ENCODE measurements around the gene PSMB2. TPM values are rescaled to one million over a fixed set of nuclear protein-coding genes. Genes with fewer than 3 reads are reported as not detected.
"Not testable (repeated sequence)": the region's sequence is repeated elsewhere in the genome, so short reads cannot be mapped to it uniquely, and the experiment has no call there.

Gene PSMB2
- total RNA-seq, 1 experiment from 2014 or later = 47.5 TPM

DNA sequence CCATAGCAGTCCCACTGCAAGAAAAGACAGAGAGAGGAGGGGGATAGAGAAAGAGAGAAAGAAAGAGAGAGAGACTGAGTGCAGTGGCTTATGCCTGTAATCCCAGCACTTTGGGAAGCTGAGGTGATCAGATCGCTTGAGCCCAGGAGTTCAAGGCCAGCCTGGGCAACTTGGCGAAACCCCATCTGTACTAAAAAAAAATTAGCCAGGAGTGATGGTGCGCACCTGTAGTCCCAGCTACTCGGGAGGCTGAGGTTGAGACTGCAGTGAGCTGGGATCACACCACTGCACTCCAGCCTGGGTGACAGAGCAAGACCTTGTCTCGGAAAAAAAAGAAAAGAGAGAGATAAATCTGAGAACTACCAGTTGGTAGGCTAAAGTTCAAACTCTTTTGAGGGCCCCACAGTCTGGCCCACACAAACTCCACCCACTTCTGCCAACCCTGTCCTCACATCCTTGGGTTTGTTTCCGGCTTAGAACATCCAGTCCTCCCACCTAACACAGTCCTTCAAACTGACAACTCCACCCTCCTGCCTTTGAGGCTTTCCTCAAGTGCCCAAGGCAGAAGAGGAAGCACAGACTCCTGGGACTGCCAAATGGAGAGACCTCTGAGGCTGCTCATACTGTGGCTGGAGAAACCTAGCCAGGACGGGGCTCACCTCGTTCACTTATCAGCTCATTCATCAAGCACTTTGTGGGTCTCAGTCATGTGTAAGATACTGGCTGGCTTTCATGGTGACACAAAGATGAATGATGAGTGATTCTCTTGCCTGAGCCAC is 48.1 kb downstream of the PSMB2 start:
- DNase-seq (ENCODE audit: low read depth) = no peak

DNA sequence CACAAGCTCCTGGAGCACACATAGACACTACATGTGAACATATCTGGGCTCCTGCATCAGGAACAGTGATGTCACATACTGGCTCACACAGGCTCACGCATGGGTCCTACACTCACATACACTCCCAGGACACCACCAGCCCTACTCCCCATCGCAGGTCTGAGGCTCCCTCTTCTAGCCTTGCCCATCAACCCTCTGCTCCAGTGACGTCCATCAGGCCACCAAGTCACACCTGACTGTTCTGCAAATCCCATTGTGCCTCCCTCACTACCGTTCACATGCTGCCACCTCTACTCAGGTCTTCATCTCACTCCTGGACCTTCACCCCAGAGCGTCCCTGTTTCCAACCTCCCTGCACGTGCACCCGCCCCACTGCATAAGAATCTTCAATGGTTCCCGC is 50.1 kb downstream of the PSMB2 start:
- no peak for DNase-seq (ENCODE audit: low read depth)

DNA sequence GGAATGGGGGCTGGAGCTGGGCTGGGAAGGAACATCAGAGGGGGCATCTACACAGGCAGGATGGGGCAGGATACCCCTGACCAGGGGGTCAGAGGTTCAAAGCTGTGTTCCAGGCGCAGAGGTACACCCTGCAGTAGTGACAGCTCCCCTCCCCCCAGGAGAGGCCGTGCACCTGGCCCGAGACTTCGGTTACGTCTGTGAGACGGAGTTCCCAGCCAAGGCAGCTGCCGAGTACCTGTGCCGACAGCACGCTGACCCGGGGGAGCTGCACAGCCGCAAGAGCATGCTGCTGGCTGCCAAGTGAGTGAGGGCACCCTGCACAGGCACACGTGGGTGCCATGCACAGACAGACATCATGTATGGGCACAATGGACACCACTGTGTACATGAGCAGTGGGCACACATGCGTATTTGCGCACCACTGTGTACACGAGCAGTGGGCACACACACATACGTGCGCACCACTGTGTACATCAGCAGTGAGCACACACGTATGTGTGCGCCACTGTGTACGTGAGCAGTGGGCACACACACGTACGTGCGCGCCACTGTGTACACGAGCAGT is 50.8 kb downstream of the PSMB2 start:
- DNase-seq (ENCODE audit: low read depth) = no peak

DNA sequence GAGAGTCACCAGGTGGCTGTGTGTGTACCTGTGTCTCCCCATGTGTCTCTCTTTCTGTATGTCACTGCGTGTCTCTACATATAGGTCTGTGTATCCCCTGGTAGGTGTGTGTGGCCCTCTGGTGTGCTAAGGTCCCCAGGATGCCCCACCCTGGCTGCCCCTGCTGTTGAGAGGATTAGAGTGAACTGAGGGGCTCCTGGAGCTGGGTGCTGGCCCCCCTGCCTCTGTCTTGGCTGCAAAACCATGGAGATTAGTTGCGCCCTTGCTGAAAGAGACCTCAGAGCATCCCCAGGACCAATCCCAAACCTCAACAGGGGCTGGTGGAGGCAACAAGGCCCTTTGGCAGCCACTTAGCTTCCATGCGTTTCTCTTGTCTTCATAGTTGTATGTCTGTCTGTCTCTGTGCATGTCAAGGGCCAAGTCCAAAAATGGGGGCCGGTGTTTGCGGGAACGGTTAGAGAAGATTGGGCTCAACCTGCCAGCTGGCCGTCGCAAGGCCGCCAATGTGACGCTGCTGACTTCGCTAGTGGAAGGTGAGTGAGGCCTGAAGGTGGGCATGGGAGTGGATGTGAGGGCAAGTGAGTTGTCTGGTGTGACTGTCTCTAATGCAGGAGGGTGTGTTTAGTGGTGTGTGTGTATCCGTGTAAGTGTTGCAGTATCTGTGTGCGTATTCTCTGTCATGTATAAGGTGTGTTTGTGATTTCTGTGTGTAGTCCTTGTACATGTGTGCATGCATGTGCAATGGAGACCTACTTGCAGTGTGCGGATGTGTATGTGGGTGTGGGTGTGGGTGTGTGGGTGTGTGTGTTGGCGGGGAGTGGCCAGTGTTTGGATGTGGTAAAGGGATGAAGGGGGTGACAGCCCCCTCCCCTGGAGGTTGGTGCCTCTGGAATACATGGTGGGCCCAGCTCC is 51.6 kb downstream of the PSMB2 start:
- no peak for DNase-seq (ENCODE audit: low read depth)

DNA sequence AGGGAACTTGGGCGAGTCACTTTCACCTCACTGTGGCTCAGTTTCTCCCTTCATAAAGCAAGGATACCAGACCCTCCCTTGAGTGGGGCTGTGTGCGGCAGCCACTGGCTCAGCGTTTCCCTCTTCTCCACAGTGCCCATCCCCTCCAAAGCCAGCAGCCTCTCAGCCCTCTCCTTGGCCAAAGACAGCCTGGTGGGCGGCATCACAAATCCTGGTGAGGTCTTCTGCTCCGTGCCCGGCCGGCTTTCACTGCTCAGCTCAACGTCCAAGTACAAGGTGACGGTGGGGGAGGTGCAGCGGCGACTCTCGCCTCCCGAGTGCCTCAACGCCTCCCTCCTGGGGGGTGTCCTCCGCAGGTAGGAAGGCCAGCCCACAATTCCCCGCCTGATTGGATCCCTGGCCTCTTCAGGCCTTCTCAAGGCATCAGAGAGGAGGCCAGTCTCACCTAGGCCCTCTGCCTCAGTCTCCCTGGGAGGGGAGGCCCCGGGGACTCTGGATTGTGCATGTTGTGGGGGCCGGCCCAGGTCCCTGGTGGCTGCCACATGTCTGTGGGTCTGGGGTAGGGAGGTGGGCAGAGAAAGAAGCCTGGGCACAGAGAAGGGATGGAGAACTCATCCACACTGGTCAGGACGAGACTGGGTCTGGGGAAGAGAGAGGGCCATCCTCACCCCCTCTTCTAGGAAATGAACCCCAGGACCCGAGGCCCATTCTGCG is 53.0 kb downstream of the PSMB2 start:
- no peak for DNase-seq (ENCODE audit: low read depth)

DNA sequence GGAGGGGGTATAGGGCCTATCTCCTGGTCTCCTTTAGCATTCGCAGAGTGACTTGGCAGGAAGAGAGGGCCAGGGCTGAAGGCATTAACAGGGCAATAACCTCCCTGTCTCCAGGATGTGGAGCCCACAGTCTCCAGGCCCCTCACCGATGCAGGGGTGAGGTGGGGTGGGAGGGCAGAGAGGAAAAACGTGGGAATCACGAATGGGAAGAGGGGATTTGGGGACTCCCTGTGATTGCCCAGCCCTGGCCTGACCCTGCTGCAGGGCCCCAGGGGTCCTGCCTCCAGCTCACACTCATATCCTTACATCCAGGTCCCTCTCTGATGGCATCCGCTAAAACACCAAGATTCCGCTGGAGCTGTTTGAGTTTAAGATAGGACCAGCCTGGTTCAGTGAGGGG is 53.6 kb downstream of the PSMB2 start:
- DNase-seq (ENCODE audit: low read depth) = no peak

DNA sequence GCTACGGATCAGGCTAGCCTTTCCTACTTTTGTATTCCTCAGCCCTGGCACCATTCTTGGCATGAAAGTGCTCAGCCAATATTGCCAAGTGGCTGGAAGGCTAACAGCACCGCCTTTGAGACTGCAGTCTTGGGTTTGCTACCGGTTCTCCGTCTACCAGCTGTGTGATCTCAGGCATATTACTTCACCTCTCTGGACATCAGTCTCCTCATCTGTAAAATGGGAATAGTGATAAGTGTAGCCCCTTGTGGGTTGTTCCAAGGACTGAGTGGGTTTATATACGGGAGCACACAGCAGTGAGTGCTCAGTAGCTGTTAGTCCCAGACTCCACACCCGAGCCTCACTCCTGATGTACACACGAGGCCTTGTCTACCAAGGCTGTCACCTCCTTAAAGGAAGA is 54.5 kb downstream of the PSMB2 start:
- DNase-seq (ENCODE audit: low read depth) = no peak

DNA sequence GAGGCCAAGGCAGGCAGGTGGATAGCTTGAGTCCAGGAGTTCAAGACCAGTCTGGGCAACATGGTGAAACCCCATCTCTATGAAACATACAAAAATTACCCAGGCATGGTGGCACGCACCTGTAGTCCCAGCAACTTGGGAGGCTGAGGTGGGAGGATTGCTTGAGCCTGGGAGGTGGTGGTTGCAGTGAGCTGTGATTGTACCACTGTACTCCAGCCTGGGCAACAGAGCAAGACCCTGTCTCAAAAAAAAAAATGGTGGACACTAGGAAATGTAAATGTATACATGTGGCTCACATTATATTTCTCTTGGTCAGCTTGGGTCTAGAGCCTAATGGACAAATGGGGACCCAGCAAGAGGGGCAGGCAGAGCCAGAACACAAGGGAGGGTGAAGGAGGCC is 55.5 kb downstream of the PSMB2 start:
- DNase-seq (ENCODE audit: low read depth) = not testable (repeated sequence)

DNA sequence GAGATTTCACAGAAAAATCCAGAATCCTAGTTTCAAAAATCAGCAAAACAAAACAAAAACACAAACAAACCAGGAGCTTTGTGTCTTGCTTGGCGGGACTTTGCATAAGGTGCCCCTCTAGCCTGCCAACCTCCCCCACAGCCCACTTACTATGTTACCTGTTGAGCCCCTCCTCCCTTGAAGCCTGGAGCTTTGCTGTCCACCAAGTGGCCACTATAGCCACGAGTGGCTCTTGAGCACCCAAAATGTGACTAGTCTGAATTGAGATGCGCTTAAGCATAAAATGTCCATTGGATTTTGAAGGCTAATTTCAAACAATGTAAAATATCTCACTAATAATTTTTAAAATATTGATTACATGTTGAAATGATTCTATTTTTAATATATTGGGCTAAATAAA is 56.0 kb downstream of the PSMB2 start:
- DNase-seq (ENCODE audit: low read depth) = no peak

DNA sequence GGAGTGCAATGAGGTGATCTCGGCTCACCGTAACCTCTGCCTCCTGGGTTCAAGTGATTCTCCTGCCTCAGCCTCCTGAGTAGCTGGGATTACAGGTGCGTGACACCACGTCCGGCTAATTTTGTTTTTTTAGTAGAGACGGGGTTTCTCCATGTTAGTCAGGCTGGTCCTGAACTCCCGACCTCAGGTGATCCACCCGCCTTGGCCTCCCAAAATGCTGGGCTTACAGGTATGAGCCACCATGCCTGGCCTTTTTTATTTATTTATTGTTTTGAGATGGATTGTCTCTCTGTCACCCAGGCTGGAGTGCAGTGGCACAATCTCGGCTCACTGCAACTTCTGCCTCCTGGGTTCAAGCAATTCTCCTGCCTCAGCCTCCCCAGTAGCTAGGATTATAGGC is 59.7 kb downstream of the PSMB2 start:
- not testable (repeated sequence) for DNase-seq (ENCODE audit: low read depth)

DNA sequence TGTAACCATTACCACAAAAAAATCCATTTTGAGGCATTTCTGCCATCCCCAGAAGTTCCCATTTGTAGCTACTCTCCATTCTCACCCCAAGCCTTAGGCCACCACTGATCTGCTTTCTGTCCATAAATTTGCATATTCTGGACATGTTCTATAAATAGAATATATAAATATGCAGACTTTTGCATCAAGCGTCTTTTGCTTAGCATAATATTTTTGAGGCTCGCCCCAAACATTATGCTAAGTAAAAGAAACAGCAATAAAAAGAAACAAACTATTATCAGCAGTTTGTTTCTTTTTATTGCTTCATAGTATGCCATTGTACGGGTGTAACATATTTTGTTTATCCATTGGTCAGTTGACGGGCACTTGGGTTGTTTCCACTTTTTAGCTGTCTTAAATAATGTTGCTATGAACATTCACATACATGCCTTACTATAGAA is 60.4 kb downstream of the PSMB2 start:
- no peak for DNase-seq (ENCODE audit: low read depth)

DNA sequence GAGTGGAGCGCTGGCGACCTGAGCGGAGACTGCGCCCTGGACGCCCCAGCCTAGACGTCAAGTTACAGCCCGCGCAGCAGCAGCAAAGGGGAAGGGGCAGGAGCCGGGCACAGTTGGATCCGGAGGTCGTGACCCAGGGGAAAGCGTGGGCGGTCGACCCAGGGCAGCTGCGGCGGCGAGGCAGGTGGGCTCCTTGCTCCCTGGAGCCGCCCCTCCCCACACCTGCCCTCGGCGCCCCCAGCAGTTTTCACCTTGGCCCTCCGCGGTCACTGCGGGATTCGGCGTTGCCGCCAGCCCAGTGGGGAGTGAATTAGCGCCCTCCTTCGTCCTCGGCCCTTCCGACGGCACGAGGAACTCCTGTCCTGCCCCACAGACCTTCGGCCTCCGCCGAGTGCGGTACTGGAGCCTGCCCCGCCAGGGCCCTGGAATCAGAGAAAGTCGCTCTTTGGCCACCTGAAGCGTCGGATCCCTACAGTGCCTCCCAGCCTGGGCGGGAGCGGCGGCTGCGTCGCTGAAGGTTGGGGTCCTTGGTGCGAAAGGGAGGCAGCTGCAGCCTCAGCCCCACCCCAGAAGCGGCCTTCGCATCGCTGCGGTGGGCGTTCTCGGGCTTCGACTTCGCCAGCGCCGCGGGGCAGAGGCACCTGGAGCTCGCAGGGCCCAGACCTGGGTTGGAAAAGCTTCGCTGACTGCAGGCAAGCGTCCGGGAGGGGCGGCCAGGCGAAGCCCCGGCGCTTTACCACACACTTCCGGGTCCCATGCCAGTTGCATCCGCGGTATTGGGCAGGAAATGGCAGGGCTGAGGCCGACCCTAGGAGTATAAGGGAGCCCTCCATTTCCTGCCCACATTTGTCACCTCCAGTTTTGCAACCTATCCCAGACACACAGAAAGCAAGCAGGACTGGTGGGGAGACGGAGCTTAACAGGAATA is 64.0 kb downstream of the PSMB2 start:
- no peak for DNase-seq (ENCODE audit: low read depth)

DNA sequence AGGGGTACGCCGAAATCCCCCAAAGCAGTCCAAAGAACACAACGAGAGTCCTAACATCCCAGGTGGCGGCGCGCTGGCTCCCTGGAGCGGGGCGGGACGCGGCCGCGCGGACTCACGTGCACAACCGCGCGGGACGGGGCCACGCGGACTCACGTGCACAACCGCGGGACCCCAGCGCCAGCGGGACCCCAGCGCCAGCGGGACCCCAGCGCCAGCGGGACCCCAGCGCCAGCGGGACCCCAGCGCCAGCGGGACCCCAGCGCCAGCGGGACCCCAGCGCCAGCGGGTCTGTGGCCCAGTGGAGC is 64.6 kb downstream of the PSMB2 start:
- not testable (repeated sequence) for DNase-seq (ENCODE audit: low read depth)

DNA sequence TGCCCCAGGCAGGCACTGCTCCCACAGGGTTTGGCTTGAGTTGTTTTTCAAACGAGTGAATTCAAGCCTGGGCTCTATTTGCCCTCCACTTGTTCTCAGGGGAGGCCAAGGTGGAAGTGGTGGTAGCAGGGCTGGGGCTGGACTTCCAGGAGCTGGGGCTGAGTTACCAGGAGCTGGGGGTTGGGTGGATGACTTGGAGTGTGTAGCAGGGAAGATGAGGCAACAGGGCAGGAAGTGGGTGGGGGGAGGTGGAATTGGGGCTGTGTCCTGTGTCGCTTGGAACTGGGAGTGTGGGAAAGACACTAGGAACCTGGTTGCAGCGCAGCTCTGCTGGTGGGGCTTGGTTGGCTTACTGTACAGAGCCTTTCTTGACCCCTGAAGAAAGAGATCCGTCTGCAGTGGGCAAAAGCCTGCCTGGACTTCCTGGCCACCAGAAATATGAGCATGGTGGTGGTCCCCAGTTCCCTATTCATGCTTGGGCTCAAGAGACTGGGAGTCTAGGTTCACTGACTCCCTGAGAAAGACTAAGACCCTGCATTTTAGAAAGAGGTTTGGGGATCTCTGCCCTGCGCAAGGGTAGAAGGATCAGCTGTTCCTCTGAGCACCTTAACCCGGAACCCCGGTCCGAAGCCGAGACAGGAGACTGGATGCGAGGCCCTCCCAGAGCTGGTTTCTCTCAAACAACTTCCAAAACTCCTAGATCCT is 65.1 kb downstream of the PSMB2 start:
- DNase-seq (ENCODE audit: low read depth) = no peak

DNA sequence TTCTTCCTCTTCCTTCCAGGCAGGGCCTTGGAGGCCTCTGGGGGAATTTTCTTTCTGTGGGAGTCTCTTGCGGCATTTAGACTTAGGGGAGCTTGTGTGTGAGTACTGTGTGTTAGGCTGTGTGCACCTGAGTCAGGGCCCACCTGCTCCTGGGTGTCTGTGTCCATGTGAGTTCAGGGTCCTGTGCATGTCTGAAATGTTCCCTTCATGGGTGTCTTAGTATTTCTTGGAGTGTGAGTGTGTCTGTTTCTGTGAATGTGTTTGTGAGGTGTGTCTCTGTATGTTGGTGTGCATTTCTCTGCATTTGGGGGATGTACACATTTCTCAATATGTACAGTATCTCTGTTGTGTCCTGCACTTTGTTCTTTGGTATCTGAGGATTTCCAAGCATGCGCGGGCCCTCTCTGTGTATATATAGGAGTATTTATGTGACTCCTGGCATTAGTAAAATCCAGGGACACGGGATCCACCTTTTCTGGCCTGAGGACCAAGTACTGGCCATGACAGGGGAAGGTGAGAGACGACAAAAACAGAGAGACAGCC is 65.8 kb downstream of the PSMB2 start:
- DNase-seq (ENCODE audit: low read depth) = no peak

DNA sequence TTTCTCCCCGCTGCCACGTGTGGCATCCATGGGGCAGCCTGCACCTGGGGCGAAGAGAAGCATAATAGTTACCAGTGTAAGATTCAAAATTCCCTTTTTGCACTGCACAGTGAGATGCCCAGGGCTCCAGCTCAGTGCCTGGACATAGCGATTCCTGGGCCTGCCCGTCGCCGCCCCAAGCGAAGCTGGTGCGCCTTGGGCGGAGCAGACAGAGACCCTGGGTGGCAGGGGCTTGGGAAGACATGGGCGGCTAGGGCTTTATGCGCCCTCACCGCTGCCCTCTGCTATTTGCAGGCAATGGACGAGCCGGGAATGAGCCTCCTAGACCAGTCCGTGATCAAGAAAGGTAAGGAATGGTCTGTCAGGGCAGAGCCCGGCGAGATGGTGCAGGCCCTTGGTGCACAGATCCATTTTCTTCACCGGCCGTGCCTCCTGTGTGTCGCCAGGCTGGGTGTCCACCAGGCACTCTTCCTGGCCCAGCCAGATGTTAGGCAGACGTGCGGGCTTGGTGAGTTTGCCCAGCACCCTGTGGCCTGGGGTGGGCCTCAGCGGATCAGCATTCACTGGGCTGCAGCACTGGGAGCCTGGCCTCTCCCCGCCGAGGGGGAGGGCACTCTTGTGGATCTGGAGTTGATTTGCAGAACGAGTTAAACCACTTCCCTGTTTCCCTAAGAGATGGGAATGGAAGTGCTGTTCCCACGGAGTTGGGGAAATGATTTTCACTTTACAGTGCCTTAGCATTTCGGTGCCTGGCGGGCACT is 66.5 kb downstream of the PSMB2 start:
- DNase-seq (ENCODE audit: low read depth) = no peak

DNA sequence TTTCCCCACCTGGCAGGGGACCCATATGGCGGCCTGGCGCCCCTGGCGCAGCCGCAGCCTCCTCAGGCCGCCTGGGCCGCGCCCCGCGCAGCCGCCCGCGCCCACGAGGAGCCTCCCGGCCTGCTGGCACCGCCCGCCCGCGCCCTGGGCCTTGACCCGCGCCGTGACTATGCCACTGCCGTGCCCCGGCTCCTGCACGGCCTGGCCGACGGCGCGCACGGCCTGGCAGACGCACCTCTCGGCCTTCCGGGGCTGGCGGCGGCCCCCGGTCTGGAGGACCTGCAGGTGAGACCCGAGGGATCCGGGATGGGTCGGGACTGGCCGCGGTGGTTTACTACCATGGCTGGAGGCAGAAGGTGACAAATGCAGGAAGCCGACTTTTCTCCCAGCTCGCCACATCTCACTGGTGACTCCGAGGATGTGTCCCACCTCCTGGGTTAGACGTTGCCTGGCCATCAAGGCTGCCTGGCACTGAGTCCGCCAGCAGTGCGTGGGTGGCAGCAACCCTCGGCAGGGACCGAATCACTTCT is 67.1 kb downstream of the PSMB2 start:
- no peak for DNase-seq (ENCODE audit: low read depth)

DNA sequence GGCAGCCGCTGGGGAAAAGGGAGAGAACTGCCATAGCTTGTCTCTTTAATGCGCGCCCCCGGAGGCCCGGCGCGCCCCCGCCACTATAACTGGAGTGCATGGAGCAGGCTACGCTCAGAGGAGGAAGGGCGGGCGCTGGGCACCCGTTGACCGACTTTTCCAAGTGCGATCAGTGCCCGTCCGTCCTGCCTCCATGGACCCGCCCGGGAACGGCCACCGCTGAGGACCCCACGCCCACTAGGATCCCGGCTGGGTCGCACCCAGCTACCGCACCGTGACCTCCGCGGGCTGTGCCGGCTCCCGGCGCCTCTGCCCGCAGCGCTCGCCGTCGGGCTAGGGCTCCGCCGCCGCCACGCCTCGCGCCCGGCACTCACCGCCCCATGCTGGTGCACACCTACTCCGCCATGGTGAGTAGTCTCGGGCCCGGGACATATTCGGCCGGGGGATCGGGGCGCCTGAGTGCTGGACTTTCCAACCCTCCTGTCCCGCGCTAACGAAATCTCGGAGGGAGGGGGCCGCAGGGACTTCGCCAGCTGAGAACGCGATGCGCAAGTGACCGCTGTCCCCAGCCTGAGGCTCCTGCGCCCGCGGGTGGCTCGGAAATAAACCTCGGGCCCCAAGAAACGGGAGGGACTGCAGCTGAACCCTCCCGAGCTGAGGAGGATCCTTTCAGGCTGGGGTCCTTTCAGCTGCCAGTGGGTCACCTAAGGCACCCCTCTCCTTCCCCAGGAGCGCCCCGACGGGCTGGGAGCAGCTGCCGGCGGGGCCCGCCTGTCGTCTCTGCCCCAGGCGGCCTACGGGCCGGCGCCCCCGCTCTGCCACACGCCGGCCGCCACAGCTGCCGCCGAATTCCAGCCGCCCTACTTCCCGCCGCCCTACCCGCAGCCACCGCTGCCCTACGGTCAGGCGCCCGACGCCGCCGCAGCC is 67.9 kb downstream of the PSMB2 start, which contains the start of gene TFAP2E:
TFAP2E (plus strand) TSS at position 117 of the 927 bp plus-strand sequence; CDS start at position 381, 264 bp downstream.
- peak; percentile 35 for DNase-seq (ENCODE audit: low read depth)
